Stimulated activated CD8-positive, alpha-beta memory T cell treated with anti-CD3 and anti-CD28 coated beads, Interleukin-4, amount 100 ng/mL, for 4 hours (primary cell): ENCODE results near the gene TMEM130.
"Not testable (repeated sequence)": the region's sequence is repeated elsewhere in the genome, so short reads cannot be mapped to it uniquely, and the experiment has no call there.

Experiments used
- DNase-seq, 2 donors: peaks; one replicate each; pipeline ENCODE4 v3.0.0-alpha.2; 2020; ENCODE audit warnings: low read depth in 2 of 2, low spot score in 1 of 2

TMEM130 gene

GRCh38 chr7:98842552-98842951 is 27.3 kb downstream of the TMEM130 start:
- DNase-seq, result not testable (repeated sequence)

GRCh38 chr7:98841179-98841997 is 28.4 kb downstream of the TMEM130 start:
- DNase-seq, result peak; percentile 31 to 52

- no peak for DNase-seq
These were observed 29.1 kb downstream of the TMEM130 start for GRCh38 chr7:98840722-98841121.

- no peak for DNase-seq
These were observed 29.7 kb downstream of the TMEM130 start for GRCh38 chr7:98840096-98840495.

GRCh38 chr7:98837630-98837972 is 32.2 kb downstream of the TMEM130 start:
- no peak for DNase-seq

GRCh38 chr7:98836811-98837629 is 32.8 kb downstream of the TMEM130 start:
- DNase-seq, result no peak

- no peak for DNase-seq
These were observed 34.9 kb downstream of the TMEM130 start for GRCh38 chr7:98834949-98835348.

- DNase-seq, result no peak
These were observed 36.8 kb downstream of the TMEM130 start for GRCh38 chr7:98833022-98833421.

- DNase-seq, result peak in 1 of 2 donors; percentile 9
These were observed 38.1 kb downstream of the TMEM130 start for GRCh38 chr7:98831641-98832221.

GRCh38 chr7:98830972-98831548 is 38.8 kb downstream of the TMEM130 start:
- DNase-seq, result no peak

- no peak for DNase-seq
These were observed 41.4 kb downstream of the TMEM130 start for GRCh38 chr7:98828368-98828767.

- no peak for DNase-seq
These were observed 42.6 kb downstream of the TMEM130 start for GRCh38 chr7:98827258-98827657.

- no peak for DNase-seq
These were observed 43.0 kb downstream of the TMEM130 start for GRCh38 chr7:98826811-98827231.

GRCh38 chr7:98826387-98826786 is 43.4 kb downstream of the TMEM130 start:
- DNase-seq, result no peak

GRCh38 chr7:98823226-98823625 is 46.6 kb downstream of the TMEM130 start:
- no peak for DNase-seq

- DNase-seq, result no peak
These were observed 48.5 kb downstream of the TMEM130 start for GRCh38 chr7:98821348-98821747.

- no peak for DNase-seq
These were observed 52.7 kb downstream of the TMEM130 start for GRCh38 chr7:98816967-98817710.

GRCh38 chr7:98816241-98816640 is 53.6 kb downstream of the TMEM130 start:
- DNase-seq, result no peak

GRCh38 chr7:98815313-98815712 is 54.5 kb downstream of the TMEM130 start:
- no peak for DNase-seq

- no peak for DNase-seq
These were observed 58.5 kb downstream of the TMEM130 start for GRCh38 chr7:98811299-98811698.
